Stimulated activated naive CD4-positive, alpha-beta T cell treated with Interleukin-2 at 50 U/mL for 16 hours (primary cell): ENCODE data around the gene CLEC11A.
"Not testable (repeated sequence)": the region's sequence is repeated elsewhere in the genome, so short reads cannot be mapped to it uniquely, and the experiment has no call there.

Source experiments
- DNase-seq: peaks from one replicate; lab custom pipeline; 2025; lab: John Stamatoyannopoulos, UW

Gene CLEC11A

DNA sequence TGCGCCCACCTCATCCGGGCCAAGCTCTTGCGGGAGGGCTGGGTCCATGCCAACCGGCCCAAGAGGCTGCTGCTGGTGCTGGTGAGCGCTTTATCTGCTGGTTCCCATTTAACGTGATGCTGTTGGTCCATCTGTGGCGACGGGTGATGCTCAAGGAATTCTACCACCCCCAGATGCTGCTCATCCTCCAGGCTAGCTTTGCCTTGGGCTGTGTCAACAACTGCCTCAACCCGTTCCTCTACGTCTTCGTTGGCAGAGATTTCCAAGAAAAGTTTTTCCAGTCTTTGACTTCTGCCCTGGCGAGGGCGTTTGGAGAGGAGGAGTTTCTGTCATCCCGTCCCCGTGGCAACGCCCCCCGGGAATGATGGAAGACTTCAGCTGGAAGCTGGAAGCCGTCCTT is 35.9 kb downstream of the CLEC11A start:
- DNase-seq = not testable (repeated sequence)

DNA sequence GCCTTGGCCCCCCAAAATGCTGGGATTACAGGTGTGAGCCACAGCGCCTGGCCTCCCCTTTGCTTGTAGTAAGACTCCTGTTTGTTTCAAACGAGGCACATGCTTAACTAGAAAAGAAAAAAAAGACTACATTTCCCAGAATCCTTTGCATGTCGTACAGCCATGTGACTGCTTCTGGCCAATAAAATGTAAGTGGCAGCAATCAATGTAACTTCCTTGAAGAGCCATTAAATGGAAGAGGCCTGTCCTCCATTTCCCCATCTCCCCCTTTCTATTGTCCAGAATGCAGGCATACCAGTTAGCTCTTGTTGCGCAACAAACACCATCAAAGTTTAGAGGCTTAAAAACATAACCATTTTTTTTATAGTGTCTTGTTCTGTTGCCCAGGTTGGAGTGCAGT is 36.7 kb downstream of the CLEC11A start:
- DNase-seq = no peak

DNA sequence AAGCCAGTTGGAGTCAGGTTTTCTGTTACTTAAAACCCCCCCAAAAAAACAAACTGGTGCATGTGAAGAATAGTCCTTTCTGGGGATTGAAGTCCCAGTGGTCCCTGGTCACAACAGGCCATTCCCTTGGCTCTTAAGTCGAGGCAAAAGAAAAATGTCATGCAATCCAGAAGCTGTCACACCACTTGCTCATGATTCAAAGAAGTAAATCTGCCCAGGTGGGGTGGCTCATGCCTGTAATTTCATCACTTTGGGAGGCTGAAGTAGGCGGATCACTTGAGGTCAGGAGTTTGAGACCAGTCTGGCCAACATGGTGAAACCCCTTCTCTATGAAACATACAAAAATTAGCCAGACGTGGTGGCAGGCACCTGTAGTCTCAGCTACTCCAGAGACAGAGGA is 38.3 kb downstream of the CLEC11A start:
- DNase-seq = not testable (repeated sequence)

DNA sequence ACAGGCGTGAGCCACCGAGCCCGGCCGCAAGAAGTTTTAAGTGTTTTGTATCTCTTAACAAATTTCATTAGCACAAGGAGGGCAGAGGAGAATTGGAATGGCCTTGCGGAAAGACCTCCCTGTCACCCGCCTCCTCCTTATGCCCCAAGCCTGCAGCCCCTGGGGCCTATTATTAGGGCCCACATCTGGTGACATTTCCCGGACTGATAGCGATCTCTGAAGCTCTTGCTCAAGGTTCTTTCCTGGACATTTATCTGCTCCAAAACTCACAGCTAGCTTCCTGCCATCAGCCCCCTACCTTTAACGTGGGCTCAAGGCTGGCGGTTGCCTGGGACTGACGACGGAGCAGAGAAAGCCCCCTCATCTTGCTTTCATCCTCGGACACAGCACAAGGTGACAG is 40.4 kb downstream of the CLEC11A start:
- DNase-seq = not testable (repeated sequence)

DNA sequence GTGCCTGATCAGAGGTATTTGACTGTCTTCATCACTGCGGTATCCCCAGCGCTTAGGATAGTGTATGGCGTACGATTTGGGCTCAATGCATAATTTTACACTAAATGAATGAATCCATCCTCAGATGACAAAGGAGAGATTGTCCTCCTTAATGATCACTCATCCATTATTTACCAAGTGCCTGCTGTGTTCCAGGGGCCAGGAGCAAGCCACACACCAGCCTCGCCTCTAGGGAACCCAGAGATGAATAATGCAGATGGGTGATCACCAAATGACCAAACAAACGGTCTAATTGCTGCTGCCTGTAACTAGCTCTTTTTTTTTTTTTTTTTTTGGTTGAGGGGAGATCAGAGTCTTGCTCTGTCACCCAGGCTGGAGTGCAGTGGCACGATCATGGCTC is 41.2 kb downstream of the CLEC11A start:
- no peak for DNase-seq

DNA sequence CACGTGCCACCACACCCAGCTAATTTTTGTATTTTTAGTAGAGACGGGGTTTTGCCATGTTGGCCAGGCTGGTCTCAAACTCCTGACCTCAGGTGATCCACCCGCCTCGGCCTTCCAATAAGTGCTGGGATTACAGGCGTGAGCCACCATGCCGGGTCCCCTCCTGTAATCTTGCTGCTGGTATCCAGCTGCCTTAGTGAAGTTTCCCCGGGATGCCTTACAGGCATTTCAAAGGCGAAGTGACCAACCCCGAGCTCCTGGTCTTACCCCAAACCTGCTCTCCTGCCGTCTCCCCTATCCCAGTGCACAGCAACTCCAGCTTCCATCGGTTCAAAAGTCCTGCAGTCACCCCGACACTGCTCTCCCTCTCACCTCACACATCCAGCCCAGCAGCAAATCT is 43.6 kb downstream of the CLEC11A start:
- DNase-seq = not testable (repeated sequence)

DNA sequence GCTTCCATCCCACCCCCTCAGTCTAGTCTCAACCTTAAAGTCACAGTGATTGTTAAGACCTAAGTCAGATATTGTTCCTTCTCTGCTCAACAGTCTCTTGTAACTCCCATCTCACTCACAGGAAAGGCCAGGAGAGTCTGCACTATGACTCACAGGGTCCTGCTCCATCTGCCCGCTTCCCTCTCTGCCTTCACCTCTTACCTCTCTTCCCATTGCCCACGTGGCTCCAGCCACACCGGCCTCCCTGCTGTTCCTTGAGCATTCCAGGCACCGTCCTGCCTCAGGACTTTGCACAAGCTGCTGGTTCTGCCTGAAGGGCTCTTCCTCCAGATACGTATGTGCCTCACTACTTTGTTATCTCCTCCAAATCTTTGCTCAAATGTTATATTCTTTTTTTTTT is 44.1 kb downstream of the CLEC11A start:
- DNase-seq = not testable (repeated sequence)

DNA sequence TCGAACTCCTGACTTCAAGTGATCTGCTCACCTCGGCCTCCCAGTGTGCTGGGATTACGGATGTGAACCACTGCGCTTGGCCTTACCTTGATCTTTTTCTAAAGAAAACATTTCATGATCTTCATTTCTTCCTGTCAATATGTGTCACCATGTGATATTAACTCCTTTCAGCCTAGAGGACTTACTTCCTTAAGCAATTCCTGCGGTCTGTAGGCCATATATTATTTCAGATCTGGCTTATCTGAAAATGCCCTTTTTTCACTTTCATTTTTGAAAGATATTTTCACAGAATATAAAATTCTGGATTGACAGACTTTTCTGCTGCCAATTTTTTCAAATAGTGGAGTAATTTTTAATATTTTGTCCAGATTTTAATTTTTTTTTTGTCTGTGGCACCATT is 45.1 kb downstream of the CLEC11A start:
- DNase-seq = no peak

DNA sequence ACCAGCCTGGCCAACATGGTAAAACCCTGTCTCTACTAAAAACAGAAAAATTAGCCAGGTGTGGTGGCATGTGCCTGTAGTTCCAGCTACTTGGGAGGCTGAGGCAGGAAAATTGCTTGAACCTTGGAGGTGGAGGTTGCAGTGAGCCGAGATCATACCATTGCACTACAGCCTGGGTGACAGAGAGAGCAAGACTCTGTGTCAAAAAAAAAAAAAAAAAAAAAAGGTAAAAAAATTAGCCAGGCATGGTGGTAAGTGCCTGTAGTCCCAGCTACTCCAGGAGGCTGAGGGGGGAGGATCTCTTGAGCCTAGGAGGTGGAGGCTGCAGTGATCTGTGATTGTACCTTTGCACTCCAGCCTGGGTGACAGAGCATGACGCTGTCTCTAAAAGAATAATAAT is 47.0 kb downstream of the CLEC11A start, which contains the start of gene GPR32:
TSS of gene GPR32 (plus strand) at position 301 of the 400 bp plus-strand sequence. CDS start 137 bp downstream, outside the sequence.
- DNase-seq = not testable (repeated sequence)

DNA sequence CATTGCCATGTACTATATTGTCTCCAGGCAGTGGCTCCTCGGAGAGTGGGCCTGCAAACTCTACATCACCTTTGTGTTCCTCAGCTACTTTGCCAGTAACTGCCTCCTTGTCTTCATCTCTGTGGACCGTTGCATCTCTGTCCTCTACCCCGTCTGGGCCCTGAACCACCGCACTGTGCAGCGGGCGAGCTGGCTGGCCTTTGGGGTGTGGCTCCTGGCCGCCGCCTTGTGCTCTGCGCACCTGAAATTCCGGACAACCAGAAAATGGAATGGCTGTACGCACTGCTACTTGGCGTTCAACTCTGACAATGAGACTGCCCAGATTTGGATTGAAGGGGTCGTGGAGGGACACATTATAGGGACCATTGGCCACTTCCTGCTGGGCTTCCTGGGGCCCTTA is 47.7 kb downstream of the CLEC11A start:
- no peak for DNase-seq

DNA sequence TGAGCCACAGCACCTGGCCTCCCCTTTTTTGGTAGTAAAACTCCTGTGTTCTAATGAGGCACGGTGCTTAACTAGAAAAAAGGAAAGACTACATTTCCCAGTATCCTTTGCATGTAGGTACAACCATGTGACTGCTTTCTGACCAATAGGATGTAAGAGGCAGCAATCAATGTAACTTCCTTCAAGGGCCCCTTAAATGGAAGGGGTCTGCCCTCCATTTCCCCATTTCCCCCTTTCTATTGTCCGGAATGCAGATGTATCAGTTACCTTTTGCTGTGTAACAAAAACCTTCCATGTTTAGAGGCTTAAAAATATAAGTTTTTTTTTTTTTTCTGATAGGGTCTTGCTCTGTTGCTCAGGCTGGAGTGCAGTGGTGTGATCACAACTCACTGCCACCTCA is 49.3 kb downstream of the CLEC11A start:
- DNase-seq = no peak

DNA sequence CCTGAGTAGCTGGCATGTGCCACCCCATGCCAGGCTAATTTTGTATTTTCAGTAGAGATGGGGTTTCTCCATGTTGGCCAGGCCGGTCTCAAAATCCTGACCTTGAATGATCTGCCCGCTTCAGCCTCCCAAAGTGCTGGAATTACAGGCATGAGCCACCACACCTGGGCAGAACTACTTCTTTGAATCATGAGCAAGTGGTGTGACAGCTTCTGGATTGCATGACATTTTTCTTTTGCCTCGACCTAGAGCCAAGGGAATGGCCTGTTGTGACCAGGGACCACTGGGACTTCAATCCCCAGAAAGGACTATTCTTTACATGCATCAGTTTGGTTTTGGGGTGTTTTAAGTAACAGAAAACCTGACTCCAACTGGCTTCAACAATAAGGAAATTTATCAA is 49.7 kb downstream of the CLEC11A start:
- not testable (repeated sequence) for DNase-seq

DNA sequence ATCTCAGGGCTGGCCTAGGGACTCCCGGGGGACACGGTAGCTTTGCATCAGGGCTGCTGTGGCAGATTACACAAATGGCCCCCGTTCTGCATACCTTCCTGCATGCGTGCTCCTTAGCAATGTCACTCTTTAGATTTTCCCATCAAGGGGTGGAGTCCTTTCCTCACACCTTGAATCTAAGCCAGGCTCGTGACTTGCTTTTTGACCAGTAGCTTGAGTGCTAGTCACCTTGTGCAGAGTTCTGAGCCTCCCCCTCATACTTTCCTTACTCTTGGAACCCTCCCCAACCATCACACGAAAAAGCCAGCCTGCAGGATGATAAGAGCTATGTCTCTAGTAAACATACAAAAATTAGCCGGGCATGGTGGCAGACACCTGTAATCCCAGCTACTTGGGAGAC is 50.3 kb downstream of the CLEC11A start:
- not testable (repeated sequence) for DNase-seq
